GM12878 (cell line): ENCODE data around the gene BCKDK. TPM values are rescaled to one million over a fixed set of nuclear protein-coding genes. Genes with fewer than 3 reads are reported as not detected.

Experiments
- ATAC-seq: fragments of 200-7000 bp; cut with Tn5 transposase; 3 replicates; pipeline ENCODE4 v1.9.1; 2020; ENCODE audit warnings: mild to moderate bottlenecking, moderate library complexity
- BruUV-seq: library from RNA; stranded (reverse); fragments of 400-500 nt; replicated peaks from 2 replicates; lab custom pipeline; 2021; lab: Mats Ljungman, UMichigan
- CTCF ChIA-PET: fragments of 300-600 bp; sonication (Branson Sonifier 250); formaldehyde crosslinking; extraction: SDS; loops from one replicate; lab custom pipeline; 2021; ENCODE audit warnings: inconsistent platforms; lab: Yijun Ruan, JAX
- POLR2A ChIA-PET: fragments of 350-600 bp; formaldehyde crosslinking; extraction: SDS; loops from one replicate; lab custom pipeline; 2021; ENCODE audit warnings: inconsistent platforms; lab: Charles Lee
- RAD21 ChIA-PET: fragments of 300-600 bp; sonication (Branson Sonifier 250); formaldehyde crosslinking; loops from one replicate; lab custom pipeline; 2023; ENCODE audit warnings: antibody characterized with exemption; ENCODE audit not compliant: unreplicated experiment; lab: Charles Lee
- SMC1A ChIA-PET: fragments of 300-600 bp; sonication (Branson Sonifier 250); formaldehyde crosslinking; loops from one replicate; lab custom pipeline; 2023; ENCODE audit not compliant: unreplicated experiment, uncharacterized antibody; lab: Charles Lee
- DNase-seq: peaks from one replicate; pipeline ENCODE4 v3.0.0-alpha.2; 2011; ENCODE audit warnings: low read depth, low spot score
- FAIRE-seq: peaks from 3 replicates; lab custom pipeline; 2011; peaks lifted over from hg19 to GRCh38; lab: Jason Lieb, UNC
- H2AFZ ChIP-seq: 2 replicates; pipeline ENCODE4 v1.6.0; 2011; ENCODE audit warnings: low read depth, low read length, control low read depth; ENCODE audit not compliant: control insufficient read depth
- H3K27ac ChIP-seq: 2 replicates; pipeline ENCODE4 v1.5.1; 2011; ENCODE audit warnings: control low read depth; ENCODE audit not compliant: control insufficient read depth, insufficient read depth
- H3K27me3 ChIP-seq, 2 experiments: replicated peaks in 1 of 2; 2 replicates each; pipeline versions ENCODE4 v1.6.0 to v1.6.1; 2011; ENCODE audit warnings: low read length in 1 of 2; ENCODE audit not compliant: control insufficient read depth in 2 of 2, insufficient read depth in 2 of 2
- H3K36me3 ChIP-seq, 2 experiments: 2 replicates each; pipeline ENCODE4 v1.5.1; 2011; ENCODE audit warnings: low read length in 1 of 2; ENCODE audit not compliant: control insufficient read depth in 2 of 2, insufficient read depth in 2 of 2
- H3K4me1 ChIP-seq: 2 replicates; pipeline ENCODE4 v1.6.1; 2011; ENCODE audit warnings: mild to moderate bottlenecking, low read length, moderate library complexity, mixed read lengths; ENCODE audit not compliant: control insufficient read depth, insufficient read depth
- H3K4me2 ChIP-seq: 2 replicates; pipeline ENCODE4 v1.6.0; 2011; ENCODE audit warnings: control low read depth; ENCODE audit not compliant: control insufficient read depth, insufficient read depth
- H3K4me3 ChIP-seq: fragments of 200-600 bp; sonication (generic); 2 replicates; pipeline ENCODE4 v1.5.1; 2016
- H3K79me2 ChIP-seq: 2 replicates; pipeline ENCODE4 v1.6.0; 2011; ENCODE audit warnings: low read length; ENCODE audit not compliant: control insufficient read depth, insufficient read depth
- H3K9ac ChIP-seq: 2 replicates; pipeline ENCODE4 v1.8.0; 2011; ENCODE audit warnings: low read length, control low read depth, mixed read lengths; ENCODE audit not compliant: control insufficient read depth, insufficient read depth
- H3K9me3 ChIP-seq: replicated peaks from 3 replicates; pipeline ENCODE4 v1.5.1; 2011; ENCODE audit warnings: mild to moderate bottlenecking, low read length; ENCODE audit not compliant: control insufficient read depth, insufficient read depth
- H4K20me1 ChIP-seq: 2 replicates; pipeline ENCODE4 v1.6.0; 2011; ENCODE audit not compliant: control insufficient read depth, insufficient read depth
- BCLAF1 ChIP-seq: fragments of 450-650 bp; IDR thresholded peaks from 2 replicates; pipeline ENCODE4 v1.6.1; 2017; ENCODE audit warnings: antibody characterized with exemption, mild to moderate bottlenecking, moderate library complexity
- CTCF ChIP-seq, 3 experiments: IDR thresholded peaks in 2 of 3; conservative IDR thresholded peaks in 1 of 3; 2 replicates each; pipeline ENCODE4 v1.5.1; 2011; ENCODE audit warnings: low read depth in 3 of 3, low read length in 3 of 3, mild to moderate bottlenecking in 3 of 3, control low read depth in 2 of 3, moderate library complexity in 2 of 3, inconsistent platforms in 1 of 3, mixed read lengths in 1 of 3; ENCODE audit not compliant: control insufficient read depth in 2 of 3, insufficient read depth in 1 of 3; ENCODE audit errors: extremely low read depth in 1 of 3
- EED ChIP-seq: sonication (generic); IDR thresholded peaks from 2 replicates; pipeline ENCODE4 v1.6.1; 2016; ENCODE audit warnings: antibody characterized with exemption, low read depth
- FOXM1 ChIP-seq: IDR thresholded peaks from 2 replicates; pipeline ENCODE4 v1.6.1; 2012; ENCODE audit warnings: low read depth, mild to moderate bottlenecking, inconsistent platforms, low read length, moderate library complexity
- JUNB ChIP-seq: IDR thresholded peaks from 2 replicates; pipeline ENCODE4 v1.6.1; 2016; ENCODE audit warnings: antibody characterized with exemption, mild to moderate bottlenecking
- SREBF1 ChIP-seq: IDR thresholded peaks from 2 replicates; pipeline ENCODE4 v1.6.1; 2012; ENCODE audit warnings: mild to moderate bottlenecking, low read length
- SUPT20H ChIP-seq: IDR thresholded peaks from 2 replicates; pipeline ENCODE4 v1.6.1; 2011; ENCODE audit warnings: low read depth, mild to moderate bottlenecking, low read length, moderate library complexity, borderline replicate concordance; ENCODE audit not compliant: control insufficient read depth
- YY1 ChIP-seq: IDR thresholded peaks from 2 replicates; pipeline ENCODE4 v1.6.1; 2011; ENCODE audit warnings: low read depth, mild to moderate bottlenecking, low read length
- WGBS: methylation state at CpG from one replicate; pipeline ENCODE4 v1.1.6; 2016; ENCODE audit warnings: low lambda C conversion rate; ENCODE audit not compliant: insufficient replicate concordance, insufficient coverage; ENCODE audit errors: missing lambda C conversion rate; 5-methylcytosine and 5-hydroxymethylcytosine counted together
- in situ Hi-C: fragments of 300-500 bp; cut with MboI; formaldehyde crosslinking; loops from 9 replicates; pipeline ENCODE4 v1.14.3; 2018; ENCODE audit warnings: mixed read lengths
- intact Hi-C: fragments of 100-400 bp; cut with micrococcal nuclease; formaldehyde crosslinking; loops from one replicate; pipeline ENCODE4 v1.14.2; 2022; ENCODE audit not compliant: unreplicated experiment
- polyA plus RNA-seq, 11 experiments: library from polyadenylated mRNA; depleted of rRNA in 4 of 11; unstranded in 6 of 11; stranded (reverse) in 5 of 11; fragments of >200 nt; fragmentation: Nextera tagmentation in 4 of 11; fragmentation: Illumina TruSeq in 1 of 11; extraction: Ambion mirVana in 4 of 11; extraction: Trizol in 1 of 11; gene quantifications; 1 replicate in 1 of 11; 2 replicates in 10 of 11; pipeline versions ENCODE4 v1.2.1 to v1.2.3, GENCODE V29; 2011 to 2016; ENCODE audit warnings: inconsistent platforms in 2 of 11, missing spikeins in 2 of 11, low read depth in 1 of 11
- total RNA-seq, 4 experiments: library from RNA; depleted of rRNA in 3 of 4; stranded (reverse); fragments of >200 nt in 3 of 4; fragmentation: Illumina TruSeq in 1 of 4; extraction: Trizol in 1 of 4; gene quantifications; 2 replicates each; pipeline versions ENCODE4 v1.2.1 to v1.2.3, GENCODE V29; 2013 to 2021

The BCKDK gene
- total and polyA plus RNA-seq, 10 of the 15 experiments (the other 5 are each of a cell fraction or from before 2014, with no cell fraction given), result 0.68 to 56.6 (median 32.8) TPM

GRCh38 chr16:31109622-31110021 lies 1.4 kb downstream of the BCKDK start:
- no peak overlapping the region for H3K4me3 ChIP-seq
- H3K27me3 ChIP-seq, result no peaks in the 10 kb centered on the region
- intact Hi-C loops, result loop anchor here (5.0 to 10.0 kb wide), 2 partner anchors 33 to 765 kb away; partner anchors contain the start of gene ZNF267
- H3K79me2 ChIP-seq, result peaks cover 13% of the 10 kb centered on the region
- H3K36me3 ChIP-seq, result peaks cover 0 to 4% of the 10 kb centered on the region in 2 experiments; a peak in 3 of 4 replicates
- SMC1A ChIA-PET, result no interaction called here
- in situ Hi-C loops, result loop anchor here (10.0 kb wide), 1 partner anchor 765 kb away; the partner anchor contains the start of gene ZNF267
- no peak overlapping the region for H3K27ac ChIP-seq
- RAD21 ChIA-PET, result no interaction called here
- DNase-seq (no peak), FAIRE-seq (no peak), ATAC-seq (no peak)
- no peaks in the 10 kb centered on the region for H3K9me3 ChIP-seq
- no peak overlapping the region for H2AFZ ChIP-seq
- POLR2A ChIA-PET, result no interaction called here
- no TSS peak for BruUV-seq
- 86% methylated on average over 12 of the region's 12 CpGs for WGBS
- no peak overlapping the region for H3K9ac ChIP-seq
- peaks cover 22% of the 10 kb centered on the region for H3K4me1 ChIP-seq
- CTCF ChIA-PET, result no interaction called here
- peak overlapping the region; percentile 77; the same call in 1 of the 2 replicates for H3K4me2 ChIP-seq
- no peak for TF ChIP-seq SUPT20H
- H4K20me1 ChIP-seq, result no peaks in the 10 kb centered on the region

- H3K9me3 ChIP-seq, result no peaks in the 10 kb centered on the region
- ChIA-PET POLR2A (no interaction called here), CTCF (interaction anchor here (1.6 kb wide), 1 partner anchor 168 kb away, joined by 3 read pairs; no protein-coding TSS in a partner anchor), SMC1A (no interaction called here), RAD21 (no interaction called here)
- in situ Hi-C loops, result loop anchor here (10.0 kb wide), 1 partner anchor 764 kb away; the partner anchor contains the start of gene ZNF267
- WGBS, result 81% methylated on average over 26 of the region's 26 CpGs
- intact Hi-C loops, result loop anchor here (10.0 kb wide), 1 partner anchor 764 kb away; the partner anchor contains the start of gene ZNF267
- H4K20me1 ChIP-seq, result no peaks in the 10 kb centered on the region
- BruUV-seq, result no TSS peak
- peaks cover 0 to 4% of the 10 kb centered on the region in 2 experiments; a peak in 3 of 4 replicates for H3K36me3 ChIP-seq
- peaks cover 22% of the 10 kb centered on the region for H3K4me1 ChIP-seq
- H3K4me2 ChIP-seq, result no peak overlapping the region
- H3K4me3 ChIP-seq, result no peak overlapping the region
- no peak overlapping the region for H3K27ac ChIP-seq
- no peak for DNase-seq
- peaks cover 13% of the 10 kb centered on the region for H3K79me2 ChIP-seq
- no peak for ATAC-seq
- no peak overlapping the region for H3K9ac ChIP-seq
- no peak for FAIRE-seq
- no peaks in the 10 kb centered on the region for H3K27me3 ChIP-seq
- no peak overlapping the region for H2AFZ ChIP-seq
- TF ChIP-seq SREBF1 (no peak), BCLAF1 (no peak), EED (no peak), FOXM1 (no peak), YY1 (no peak), CTCF (IDR thresholded peaks at IDR 0.05 in 2 of 3, conservative IDR thresholded peaks at IDR 0.05 in 1 of 3; ENCODE audit: control insufficient read depth in 2 of 3, extremely low read depth in 1 of 3, insufficient read depth in 1 of 3, low read depth in 3 of 3, low read length in 3 of 3) (no peak), JUNB (no peak)
These were observed 2.2 kb downstream of the BCKDK start for GRCh38 chr16:31110106-31111034.
